GM18498 (cell line): Measurements from ENCODE around the gene PRM3.
A peak's percentile ranks its signal among the peaks of the same experiment; 100 is the strongest.

Experiments used
- ATAC-seq: cut with Tn5 transposase; IDR thresholded peaks from one replicate; pipeline ENCODE4 v1.9.1; 2021; ENCODE audit warnings: mild to moderate bottlenecking, moderate library complexity; ENCODE audit not compliant: unreplicated experiment

PRM3 gene

DNA sequence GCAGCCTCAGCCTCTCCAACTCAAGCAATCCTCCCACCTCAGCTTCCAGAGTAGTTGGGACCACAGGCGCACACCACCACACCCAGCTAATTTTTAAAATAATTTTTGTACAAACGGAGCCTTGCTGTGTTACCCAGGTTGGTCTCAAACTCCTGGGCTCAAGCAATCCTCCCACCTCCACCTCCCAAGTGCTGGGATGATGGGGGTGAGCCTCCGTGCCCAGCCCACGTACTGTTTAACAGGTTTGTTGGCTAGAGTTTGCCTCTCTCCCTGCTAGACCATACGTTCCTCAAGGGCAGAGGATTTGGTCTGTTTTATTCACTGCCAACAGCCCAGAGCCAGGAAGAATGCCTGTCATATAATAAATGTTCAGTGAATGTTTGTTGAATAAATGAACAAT lies 44.0 kb downstream of the PRM3 start:
- ATAC-seq, result no peak

DNA sequence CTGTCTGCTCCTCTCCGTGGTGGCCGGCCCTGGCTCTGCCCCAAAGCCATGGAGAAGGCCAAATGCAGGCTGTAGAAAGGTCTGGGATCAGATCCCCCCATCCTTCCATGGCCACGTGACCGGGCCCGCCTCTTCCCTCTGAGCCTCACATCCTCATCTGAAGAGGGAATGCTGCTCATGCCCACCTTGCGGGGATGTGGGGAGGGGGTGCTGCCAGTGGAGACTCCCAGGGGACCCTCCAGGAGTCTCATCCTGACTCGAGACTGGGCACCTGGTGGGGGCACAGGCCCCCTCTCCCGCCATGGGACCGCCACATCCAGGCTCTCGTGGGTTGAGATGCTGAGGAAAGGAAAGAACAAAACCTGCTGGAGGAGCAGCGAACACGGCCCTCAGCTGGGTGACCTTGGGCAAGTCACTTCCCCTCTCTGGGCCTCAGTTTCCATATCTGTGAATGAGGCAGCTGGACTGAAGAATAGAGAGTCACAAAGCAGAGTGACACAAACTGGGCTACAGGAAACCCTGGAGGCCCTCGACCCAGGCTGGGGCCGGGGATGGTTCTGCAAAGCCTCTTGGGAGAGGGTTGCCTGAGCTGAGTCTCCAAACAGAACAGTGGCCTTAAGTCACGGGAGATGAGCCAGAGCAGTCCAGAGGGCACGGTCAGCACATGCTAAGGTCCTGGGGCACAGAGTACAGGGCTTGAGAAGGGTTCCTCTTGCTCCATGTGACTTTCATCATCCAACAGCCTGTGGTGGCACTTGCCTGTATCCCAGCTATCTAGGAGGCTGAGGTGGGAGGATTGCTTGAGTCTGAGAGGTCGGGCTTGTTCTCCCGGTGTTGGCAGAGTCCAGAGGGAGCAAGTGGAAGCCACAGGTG lies 47.5 kb downstream of the PRM3 start:
- peak; percentile 6 for ATAC-seq

DNA sequence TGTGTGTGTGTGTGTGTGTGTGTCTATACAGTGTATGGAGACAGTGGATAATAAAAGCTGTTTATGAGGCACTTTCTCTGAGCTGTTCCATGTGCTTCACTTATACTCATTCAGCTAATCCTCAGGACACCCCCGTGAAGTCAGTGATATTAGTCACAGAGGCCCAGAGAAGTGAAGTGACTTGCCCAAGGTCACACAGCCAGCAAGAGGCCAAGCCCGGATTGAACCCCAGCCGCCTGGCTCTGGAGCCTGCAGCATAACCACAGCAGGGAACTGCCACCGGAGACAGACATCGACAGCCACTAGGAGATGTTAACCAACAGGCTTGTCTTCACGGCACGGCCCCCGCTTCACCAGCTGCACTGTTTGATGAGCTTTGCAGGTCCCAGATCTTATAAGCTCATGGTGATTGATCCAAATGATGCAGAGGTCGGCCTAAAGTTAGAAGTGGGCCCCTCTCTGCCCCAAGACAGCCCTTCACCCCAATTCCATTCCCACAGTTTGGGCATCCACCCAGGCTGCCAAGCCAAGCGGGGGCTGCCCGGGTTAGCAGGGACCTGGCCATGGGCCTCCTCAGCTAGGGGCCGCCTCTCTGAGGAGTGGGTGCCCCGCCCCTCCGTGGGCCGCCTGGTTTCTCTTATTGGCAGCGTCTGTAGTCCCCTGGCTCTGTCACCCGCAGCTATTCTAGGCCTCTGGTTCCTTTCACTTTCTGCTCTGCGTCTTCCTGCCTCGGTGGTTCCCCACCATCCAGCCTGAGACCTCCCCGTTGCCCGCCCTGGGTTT lies 48.3 kb downstream of the PRM3 start:
- ATAC-seq, result peak; percentile 85

DNA sequence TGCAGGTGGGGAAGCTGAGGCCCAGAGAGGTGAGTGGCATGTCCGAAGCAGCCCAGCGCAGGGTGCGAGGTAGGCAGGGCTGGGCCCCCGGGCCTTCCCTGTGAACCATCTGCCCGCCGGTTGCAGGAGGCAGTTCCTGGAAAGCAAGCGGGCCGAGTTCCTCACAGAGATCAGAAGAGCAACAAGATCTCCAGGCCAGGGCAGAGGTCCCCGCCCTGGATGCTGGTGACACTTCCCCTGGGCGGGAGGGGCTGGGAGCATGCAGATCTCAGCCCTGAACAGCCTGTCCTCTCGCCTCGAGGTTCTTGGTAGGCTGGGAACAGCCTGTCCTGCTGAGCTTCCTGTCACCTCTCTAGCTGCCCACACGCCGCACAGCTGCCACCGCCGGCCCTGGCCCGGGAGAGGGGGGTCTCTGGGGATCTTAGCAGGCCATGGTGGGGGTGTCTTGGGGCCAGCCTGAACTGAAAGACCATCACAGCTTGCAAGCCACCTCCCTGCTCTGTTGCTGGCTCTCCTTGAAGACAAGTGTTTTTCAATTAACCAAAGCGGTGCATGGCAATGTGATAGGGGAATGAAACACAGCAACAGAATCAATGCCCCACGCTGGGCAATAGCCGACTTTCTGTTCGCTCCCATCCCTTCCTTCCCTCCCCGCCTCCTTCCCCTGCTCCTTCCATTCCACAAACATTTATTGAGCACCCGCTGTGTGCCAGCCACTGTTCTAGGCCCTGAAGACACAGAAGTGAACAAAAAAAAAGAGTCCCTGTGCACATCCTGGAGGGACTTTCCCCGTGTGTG lies 49.1 kb downstream of the PRM3 start:
- ATAC-seq, result peak; percentile 31
